ENCODE results near the gene COL8A2.

DNA sequence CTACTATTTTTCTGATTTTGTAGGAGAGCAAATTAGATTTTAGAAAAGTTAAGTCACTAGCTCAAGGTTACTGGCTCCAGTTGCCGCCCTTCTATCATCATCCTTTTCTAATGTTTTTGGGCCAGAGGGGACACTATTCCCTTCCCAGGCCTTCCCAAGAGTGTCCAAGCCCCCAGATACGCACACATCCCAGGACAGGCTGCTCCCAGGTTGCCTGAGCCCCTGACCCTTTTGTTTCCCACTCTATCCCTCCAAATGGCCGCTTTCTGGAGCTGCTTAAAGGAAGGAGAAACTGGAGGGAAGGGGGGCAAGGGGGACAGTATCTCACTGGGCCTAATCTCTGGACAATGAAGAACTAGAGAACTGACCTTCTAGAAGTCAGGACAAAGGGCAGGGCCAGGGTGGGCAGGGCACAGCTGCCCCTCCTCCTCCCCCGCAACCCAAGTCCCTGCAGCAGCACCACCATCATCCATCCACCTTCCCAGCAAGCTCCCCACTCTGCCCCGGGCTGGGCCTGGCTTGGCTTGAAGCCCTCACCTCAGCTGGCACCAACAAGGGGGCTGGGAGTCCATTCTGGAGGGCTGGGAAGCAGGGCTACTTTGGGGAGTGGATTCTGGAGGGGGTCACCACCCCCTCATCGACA is 29.9 kb upstream of the COL8A2 start:
- TF ChIP-seq CEBPB (IDR thresholded peaks at IDR 0.05; ENCODE audit: low read depth, low read length) (no peak), RAD21 (IDR thresholded peaks at IDR 0.05; ENCODE audit: low read length) (no peak), MAFK (IDR thresholded peaks at IDR 0.05; ENCODE audit: low read depth, low read length) (no peak), POLR2A (IDR thresholded peaks at IDR 0.05; ENCODE audit: low read depth, low read length) (no peak), BHLHE40 (IDR thresholded peaks at IDR 0.05; ENCODE audit: low read depth, low read length) (no peak), RCOR1 (IDR thresholded peaks at IDR 0.05; ENCODE audit: insufficient replicate concordance, low read length) (no peak), MXI1 (IDR thresholded peaks at IDR 0.05; ENCODE audit: borderline replicate concordance, low read depth, low read length) (no peak), MAZ (IDR thresholded peaks at IDR 0.05; ENCODE audit: borderline replicate concordance, low read depth, low read length) (no peak), FOS (IDR thresholded peaks at IDR 0.05; ENCODE audit: low read depth, low read length) (no peak), RFX5 (IDR thresholded peaks at IDR 0.05; ENCODE audit: low read depth, low read length) (no peak), SMC3 (IDR thresholded peaks at IDR 0.05; ENCODE audit: low read depth, low read length) (no peak)
- TF ChIP-seq, protein P1, sequence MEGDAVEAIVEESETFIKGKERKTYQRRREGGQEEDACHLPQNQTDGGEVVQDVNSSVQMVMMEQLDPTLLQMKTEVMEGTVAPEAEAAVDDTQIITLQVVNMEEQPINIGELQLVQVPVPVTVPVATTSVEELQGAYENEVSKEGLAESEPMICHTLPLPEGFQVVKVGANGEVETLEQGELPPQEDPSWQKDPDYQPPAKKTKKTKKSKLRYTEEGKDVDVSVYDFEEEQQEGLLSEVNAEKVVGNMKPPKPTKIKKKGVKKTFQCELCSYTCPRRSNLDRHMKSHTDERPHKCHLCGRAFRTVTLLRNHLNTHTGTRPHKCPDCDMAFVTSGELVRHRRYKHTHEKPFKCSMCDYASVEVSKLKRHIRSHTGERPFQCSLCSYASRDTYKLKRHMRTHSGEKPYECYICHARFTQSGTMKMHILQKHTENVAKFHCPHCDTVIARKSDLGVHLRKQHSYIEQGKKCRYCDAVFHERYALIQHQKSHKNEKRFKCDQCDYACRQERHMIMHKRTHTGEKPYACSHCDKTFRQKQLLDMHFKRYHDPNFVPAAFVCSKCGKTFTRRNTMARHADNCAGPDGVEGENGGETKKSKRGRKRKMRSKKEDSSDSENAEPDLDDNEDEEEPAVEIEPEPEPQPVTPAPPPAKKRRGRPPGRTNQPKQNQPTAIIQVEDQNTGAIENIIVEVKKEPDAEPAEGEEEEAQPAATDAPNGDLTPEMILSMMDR (conservative IDR thresholded peaks at IDR 0.05; ENCODE audit: low read depth, low read length): no peak
- TF ChIP-seq, protein P2, sequence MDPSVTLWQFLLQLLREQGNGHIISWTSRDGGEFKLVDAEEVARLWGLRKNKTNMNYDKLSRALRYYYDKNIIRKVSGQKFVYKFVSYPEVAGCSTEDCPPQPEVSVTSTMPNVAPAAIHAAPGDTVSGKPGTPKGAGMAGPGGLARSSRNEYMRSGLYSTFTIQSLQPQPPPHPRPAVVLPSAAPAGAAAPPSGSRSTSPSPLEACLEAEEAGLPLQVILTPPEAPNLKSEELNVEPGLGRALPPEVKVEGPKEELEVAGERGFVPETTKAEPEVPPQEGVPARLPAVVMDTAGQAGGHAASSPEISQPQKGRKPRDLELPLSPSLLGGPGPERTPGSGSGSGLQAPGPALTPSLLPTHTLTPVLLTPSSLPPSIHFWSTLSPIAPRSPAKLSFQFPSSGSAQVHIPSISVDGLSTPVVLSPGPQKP (IDR thresholded peaks at IDR 0.05; ENCODE audit: borderline replicate concordance, low read depth, low read length): no peak
- TF ChIP-seq, protein P3, sequence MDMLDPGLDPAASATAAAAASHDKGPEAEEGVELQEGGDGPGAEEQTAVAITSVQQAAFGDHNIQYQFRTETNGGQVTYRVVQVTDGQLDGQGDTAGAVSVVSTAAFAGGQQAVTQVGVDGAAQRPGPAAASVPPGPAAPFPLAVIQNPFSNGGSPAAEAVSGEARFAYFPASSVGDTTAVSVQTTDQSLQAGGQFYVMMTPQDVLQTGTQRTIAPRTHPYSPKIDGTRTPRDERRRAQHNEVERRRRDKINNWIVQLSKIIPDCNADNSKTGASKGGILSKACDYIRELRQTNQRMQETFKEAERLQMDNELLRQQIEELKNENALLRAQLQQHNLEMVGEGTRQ (IDR thresholded peaks at IDR 0.05; ENCODE audit: low read depth, low read length): no peak
